ENCODE measurements around the gene CELA3A.
"Not testable (repeated sequence)": the region's sequence is repeated elsewhere in the genome, so short reads cannot be mapped to it uniquely, and the experiment has no call there.

The CELA3A gene

DNA sequence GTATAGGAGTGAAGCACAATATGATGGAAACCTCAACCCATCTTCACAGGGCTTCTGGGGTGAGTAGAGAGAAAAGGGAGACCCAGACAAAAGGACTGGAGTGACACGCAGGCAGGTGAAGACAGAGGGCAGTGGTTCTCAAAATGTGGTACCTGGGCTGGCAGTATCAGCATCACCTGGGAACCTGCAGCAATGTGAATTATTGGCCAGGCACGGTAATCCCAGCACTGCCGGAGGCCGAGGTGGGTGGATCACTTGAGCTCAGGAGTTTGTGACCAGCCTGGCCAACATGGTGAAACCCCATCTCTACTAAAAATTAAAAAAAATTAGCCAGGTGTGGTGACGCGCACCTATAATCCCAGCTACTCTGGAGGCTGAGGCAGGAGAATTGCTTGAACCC lies 19.3 kb upstream of the CELA3A start:
- DNase-seq: not testable (repeated sequence)

DNA sequence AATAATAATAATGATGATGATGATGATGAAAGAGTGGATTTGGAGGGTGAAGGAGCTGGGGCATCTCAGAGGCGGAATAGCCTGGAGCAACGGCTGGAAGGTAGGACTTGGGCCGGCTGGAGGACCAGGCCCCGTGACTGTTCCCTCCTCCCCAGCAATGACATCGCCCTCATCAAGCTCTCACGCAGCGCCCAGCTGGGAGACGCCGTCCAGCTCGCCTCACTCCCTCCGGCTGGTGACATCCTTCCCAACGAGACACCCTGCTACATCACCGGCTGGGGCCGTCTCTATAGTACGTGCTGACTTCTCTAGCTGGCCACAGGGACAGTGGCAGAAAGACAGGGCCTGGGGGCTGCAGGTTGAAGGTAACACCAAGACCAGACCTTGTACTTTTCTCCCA lies 17.9 kb upstream of the CELA3A start:
- not testable (repeated sequence) for DNase-seq

GRCh38 chr1:21985893-21986292 lies 15.6 kb upstream of the CELA3A start:
- DNase-seq: not testable (repeated sequence)

DNA sequence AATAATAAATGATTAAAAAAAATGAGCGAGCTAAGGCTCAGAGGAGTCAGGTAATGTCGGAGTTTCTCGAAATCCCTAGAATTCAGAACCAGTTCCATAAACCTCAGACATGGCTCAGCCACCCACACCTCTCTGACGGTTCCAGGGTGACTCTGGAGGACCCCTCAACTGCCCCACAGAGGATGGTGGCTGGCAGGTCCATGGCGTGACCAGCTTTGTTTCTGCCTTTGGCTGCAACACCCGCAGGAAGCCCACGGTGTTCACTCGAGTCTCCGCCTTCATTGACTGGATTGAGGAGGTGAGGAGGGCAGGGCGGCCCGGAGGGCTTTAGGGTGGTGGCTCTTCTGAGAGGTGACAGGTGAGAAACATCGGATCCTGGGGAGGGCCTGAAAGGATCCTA lies 15.1 kb upstream of the CELA3A start:
- not testable (repeated sequence) for DNase-seq

DNA sequence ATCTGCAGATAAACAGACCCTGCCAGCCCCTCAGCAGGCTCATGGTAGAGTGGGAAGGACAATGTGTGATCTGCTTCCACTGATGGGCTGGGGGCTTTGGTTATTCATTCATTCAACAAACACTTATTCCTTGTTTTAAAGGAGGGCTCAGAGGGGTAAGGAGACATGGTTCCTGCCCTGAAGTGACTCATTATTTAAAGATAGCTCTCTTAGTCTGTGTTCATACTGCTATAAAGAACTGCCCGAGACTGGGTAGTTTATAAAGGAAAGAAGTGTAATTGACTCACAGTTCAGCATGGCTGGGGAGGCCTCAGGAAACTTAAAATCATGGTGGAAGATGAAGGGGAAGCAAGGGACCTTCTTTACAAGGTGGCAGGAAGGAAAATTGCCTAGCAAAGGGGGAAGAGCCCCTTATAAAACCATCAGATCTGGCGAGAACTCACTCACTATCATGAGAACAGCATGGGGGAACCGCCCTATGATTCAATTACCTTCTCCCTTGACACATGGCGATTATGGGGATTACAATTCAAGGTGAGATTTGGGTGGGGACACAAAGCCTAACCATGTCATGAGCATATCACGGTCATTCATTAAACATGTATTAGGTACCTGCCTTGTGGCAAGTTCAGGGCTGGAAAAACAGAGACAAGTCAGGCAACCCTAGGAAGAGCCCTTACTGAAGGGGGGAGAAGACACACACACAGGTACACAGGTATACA lies 11.6 kb upstream of the CELA3A start:
- DNase-seq: not testable (repeated sequence)

DNA sequence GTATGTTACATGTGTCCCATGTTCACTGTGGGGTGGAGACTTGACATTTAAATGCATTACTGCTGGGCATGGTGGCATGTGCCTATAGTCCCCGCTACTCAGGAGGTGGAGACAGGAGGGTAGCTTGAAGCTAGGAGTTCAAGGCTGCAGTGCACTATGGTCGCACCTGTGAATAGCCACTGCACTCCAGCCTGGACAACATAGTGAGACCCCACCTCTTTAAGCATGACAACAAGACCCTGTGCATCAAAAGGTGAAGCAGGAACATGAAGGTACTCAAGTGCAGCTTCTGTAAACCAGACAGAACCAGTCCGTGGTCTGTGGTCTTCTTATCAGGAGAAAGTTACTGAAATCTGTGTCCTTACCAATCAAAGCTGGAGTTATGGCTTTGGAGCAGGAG lies 9.3 kb upstream of the CELA3A start:
- not testable (repeated sequence) for DNase-seq

- not testable (repeated sequence) for DNase-seq
Observed at GRCh38 chr1:21994716-21995115, 6.7 kb upstream of the CELA3A start.

DNA sequence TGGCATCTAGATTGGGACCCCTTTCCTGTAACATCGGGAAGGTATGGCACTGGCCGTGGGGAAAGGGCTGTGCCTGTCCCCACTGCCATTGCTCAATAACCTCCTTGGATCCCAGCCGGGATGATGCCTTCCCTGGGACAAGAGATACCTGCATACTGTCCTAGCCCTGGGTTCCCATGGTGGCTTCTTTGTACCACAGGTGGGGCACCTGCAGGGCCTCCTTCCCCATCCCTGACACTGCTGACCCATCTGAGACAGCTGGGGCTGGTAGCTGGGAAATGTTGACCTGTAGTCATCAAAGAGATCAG lies 4.8 kb upstream of the CELA3A start:
- not testable (repeated sequence) for DNase-seq

DNA sequence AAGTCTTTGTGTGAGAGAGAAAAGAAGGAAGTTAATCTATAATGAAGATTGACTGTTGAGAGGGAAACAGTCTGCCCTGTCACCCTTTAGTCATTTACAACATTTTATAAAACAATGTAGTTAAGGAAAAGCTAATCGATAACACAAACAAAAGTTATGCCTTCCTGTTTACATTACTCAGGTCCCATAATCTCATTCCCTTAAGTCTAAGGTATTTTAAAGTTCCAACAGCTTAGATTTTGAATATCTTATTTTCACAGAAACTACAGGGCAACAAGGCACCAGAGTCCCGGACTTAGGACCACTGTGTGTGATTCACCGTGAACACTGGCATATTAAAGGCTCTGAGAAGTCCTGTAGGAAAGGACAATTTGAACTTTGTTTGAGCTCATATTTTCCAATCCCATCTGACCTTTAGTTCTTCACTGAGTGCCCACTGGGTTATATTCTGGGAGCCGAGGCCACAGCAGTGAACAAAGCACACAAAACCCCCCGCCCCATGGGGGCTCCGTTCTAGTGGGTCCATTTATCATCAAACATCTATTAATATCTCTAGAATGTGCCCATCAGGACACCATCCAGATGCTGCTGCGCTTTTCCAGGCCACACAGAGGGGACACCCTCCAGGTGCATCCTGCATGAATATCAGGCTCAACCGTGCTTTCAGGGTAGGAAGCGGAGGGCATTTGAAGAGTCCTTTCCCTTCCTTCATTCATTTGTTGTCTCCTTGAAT lies 3.4 kb upstream of the CELA3A start:
- DNase-seq: not testable (repeated sequence)

DNA sequence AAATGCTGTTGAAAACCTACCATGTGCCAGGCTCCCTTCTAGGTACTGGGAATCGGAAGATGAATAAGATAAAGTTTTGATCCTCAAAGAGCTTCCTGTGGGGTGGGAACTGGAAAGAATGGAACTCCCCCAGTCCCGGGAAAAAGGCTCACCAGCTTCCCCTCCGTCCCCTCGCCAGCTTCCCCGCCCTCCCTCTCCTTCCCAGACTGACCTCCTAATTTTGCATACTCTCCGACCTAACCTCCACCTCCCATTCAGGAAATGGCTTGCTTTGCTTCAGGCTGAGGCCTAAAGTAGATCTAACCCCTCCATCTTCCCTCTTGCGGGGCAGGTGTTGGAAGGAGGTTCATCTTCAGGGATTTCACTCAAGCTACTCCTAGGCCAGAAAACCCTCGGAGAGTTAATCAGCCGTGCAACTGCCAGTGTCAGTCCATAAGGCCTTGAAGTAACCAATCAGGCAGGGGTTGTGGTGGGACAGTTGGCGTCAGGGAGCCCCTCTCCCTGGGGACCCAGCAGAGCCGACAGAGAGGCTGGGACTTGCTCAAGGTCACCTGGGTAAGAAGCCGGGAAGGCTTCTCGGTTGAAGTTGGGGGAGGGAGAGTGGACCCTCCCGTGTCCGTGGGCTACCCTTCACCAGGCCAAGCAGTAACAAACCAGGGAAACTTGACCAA lies 2.7 kb upstream of the CELA3A start:
- not testable (repeated sequence) for DNase-seq

DNA sequence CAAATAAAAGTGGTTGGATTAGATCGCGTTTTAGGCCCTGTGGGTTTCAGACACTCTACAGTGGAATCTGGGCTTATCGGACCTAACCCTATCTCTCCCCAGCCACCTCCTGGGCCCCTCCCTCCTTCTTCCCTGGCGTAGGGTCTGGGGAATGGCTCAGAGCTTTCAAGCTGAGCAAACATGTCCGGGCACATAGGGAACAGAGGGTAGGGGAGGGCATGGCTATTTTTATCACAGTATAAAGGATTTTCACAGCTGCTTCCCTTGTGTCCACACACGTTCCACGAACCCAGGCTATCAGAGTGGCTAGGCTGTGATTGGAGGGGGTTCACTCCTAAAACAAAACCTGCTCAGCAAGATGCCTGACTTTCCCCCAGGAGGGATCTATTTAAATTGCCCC lies 1.8 kb upstream of the CELA3A start:
- not testable (repeated sequence) for DNase-seq

DNA sequence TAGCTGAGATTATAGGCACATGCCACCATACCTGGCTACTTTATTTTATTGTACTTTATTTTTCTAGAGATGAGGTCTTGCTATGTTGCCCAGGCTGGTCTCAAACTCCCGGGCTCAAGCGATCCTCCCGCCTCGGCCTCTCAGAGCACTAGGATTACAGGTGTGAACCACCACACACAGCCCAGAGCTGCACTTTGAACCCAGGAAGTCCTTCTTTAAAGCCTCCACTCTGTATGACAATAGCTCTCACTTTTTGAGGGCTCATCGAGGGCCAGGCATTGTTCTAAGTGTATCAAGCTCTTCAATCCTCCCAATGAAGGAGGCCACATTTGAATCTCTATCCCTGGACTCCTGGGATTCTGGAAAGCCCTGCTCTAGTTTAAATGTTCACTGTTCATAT lies 1.0 kb downstream of the CELA3A start:
- not testable (repeated sequence) for DNase-seq

DNA sequence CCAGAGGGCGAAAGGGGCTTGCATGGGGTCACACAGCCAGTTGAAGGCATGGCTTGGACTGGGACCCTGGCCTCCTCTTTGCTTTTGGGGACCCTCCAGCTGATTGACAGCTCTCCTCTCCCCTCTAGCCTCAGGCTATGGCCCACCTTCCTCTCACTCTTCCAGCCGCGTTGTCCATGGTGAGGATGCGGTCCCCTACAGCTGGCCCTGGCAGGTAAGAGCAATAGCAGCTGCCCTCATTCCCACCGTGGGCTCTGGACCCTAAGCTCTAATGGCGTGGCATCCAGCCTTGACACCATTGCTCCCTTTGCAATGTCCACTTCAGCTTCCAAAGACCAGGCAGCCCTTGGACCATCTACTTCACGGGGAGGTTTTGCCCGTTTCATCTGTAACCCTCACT lies 1.4 kb downstream of the CELA3A start:
- DNase-seq: not testable (repeated sequence)

- not testable (repeated sequence) for DNase-seq
Observed at GRCh38 chr1:22003959-22004358, 2.5 kb downstream of the CELA3A start.

DNA sequence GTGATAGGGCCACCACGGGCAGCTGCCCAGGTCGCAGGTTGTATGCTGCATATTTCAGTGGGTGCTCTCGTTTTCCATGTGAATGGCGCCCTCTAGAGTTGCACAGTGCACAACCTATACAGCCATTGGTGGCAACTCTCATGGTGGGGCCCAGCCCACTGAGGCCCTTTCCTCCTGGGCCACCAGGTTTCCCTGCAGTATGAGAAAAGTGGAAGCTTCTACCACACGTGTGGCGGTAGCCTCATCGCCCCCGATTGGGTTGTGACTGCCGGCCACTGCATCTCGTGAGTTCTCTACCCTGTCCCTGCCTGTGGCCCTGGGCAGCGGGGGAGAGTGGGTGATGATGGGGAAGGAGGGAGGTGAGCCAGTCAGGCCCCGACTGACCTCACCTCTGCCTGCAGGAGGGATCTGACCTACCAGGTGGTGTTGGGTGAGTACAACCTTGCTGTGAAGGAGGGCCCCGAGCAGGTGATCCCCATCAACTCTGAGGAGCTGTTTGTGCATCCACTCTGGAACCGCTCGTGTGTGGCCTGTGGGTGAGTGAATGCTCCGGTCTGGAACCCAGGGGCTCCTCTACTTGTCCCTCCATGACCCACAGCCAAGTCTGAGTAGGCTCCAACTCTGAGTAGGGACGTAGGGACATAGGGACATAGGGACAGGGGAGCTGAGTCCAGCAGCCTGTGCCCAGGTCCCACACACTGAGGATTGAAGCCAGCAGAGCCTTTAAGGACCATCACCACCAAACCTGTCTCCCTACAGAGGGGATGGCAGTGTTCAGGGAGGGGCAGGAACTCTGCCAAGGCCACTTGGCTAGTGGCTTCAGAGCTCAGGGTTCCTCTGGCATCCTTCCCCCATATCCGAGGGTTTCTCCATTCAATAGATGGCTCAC lies 4.0 kb downstream of the CELA3A start:
- peak; percentile 10 to 38 for DNase-seq

GRCh38 chr1:22006736-22007135 lies 5.3 kb downstream of the CELA3A start:
- DNase-seq: not testable (repeated sequence)

DNA sequence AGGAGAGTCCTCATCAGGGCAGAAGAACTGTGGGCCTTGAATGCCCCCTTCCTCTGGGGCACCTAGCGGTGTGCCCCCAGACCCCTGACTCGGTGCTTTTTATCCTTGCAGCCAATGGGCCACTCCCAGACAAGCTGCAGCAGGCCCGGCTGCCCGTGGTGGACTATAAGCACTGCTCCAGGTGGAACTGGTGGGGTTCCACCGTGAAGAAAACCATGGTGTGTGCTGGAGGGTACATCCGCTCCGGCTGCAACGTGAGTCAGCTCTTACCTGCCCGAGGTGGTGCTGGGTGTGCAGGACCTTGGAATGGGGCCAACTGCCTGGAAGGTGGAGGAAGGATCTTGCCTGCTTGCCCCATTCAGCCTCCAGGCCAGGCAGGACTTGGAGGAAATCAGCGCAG lies 5.8 kb downstream of the CELA3A start:
- not testable (repeated sequence) for DNase-seq

GRCh38 chr1:22009566-22009965 lies 8.1 kb downstream of the CELA3A start:
- DNase-seq: not testable (repeated sequence)

GRCh38 chr1:22012752-22013151 lies 11.3 kb downstream of the CELA3A start:
- not testable (repeated sequence) for DNase-seq

DNA sequence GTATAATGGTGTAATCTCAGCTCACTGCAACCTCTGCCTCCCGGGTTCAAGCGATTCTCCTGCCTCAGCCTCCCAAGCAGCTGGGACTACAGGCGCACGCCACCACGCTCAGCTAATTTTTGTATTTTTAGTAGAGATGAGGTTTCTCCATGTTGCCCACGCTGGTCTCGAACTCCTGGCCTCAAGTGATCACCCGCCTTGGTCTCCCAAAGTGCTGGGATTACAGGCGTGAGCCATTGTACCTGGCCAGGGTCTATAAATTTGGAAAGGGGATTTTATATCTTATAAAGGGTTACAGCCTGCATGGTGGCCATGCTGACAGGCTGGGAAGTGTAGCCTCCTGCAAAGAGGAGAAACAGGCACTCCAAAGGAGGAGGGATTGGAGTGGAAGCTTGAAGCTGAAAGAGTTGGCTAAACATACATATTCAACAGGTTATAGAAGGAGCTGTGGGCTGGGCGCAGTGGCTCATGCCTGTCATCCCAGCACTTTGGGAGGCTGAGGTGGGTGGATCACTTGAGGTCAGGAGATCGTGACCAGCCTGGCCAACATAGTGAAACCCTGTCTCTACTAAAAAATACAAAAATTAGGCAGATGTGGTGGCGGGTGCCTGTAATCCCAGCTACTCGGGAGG lies 13.2 kb downstream of the CELA3A start:
- not testable (repeated sequence) for DNase-seq

DNA sequence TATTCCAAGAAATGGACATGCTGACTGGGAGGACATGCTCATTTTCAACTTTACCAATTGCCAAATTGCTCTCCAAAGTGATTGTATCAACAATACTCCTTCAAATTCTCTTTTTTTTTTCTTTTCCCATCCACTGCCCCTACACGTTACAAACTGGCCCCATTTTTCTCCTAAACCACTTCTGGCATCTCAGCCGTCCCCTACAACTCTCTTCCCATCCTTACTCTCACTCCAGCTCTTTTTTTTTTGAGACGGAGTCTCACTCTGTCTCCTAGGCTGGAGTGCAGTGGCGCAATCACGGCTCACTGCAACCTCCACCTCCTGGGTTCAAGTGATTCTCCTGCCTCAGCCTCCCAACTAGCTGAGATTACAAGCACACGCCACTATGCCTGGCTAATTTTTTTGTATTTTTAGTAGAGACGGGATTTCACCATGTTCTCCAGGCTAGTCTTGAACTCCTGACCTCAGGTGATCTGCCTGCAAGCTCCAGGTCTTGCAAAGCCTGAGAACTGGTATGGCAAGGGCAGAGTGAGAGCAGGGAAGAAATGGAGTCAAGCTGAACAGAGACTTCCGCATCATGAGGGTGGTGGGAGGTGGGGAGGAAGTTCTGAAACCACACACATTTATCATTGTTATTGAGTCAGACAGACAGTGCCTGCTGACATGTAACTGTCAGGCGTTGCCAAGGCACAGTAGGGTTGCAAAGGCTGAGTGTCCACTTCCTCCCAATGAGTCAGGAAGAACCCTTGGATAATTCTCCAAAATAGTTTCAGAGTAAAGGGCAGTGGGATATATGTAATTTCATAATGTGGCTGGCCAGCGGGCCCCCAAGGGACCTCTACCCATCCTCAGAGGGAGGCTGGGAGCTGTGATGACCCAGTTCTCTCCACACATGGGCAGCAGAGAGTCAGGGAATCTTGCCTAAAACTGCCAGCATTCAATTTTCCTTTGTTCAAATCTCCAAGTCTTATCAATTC lies 17.4 kb downstream of the CELA3A start:
- peak; percentile 53 to 57 for DNase-seq

Data from CD4-positive, alpha-beta T cell treated with Interferon alpha-2 for 1 hour (primary cell).